H1 (cell line): ENCODE measurements around the gene COL26A1. TPM values are rescaled to one million over a fixed set of nuclear protein-coding genes. Genes with fewer than 3 reads are reported as not detected.

Experiments used
- CTCF ChIA-PET: fragments of 300-600 bp; sonication (Branson Sonifier 250); formaldehyde crosslinking; loops from one replicate; lab custom pipeline; 2021; ENCODE audit not compliant: partially characterized antibody; lab: Charles Lee
- POLR2A ChIA-PET: fragments of 300-600 bp; sonication (Branson Sonifier 250); formaldehyde crosslinking; loops from one replicate; lab custom pipeline; 2021; ENCODE audit warnings: inconsistent platforms; ENCODE audit not compliant: partially characterized antibody; lab: Charles Lee
- DNase-seq, 2 experiments: peaks; one replicate each; pipeline versions ENCODE4 v3.0.0 to v3.0.0-alpha.2; 2010 to 2022; ENCODE audit warnings: low spot score in 2 of 2, low read depth in 1 of 2, mixed read lengths in 1 of 2
- FAIRE-seq: peaks from 2 replicates; lab custom pipeline; 2011; peaks lifted over from hg19 to GRCh38; lab: Jason Lieb, UNC
- H2AFZ ChIP-seq: 2 replicates; pipeline ENCODE4 v1.8.1; 2012; ENCODE audit warnings: low read length, inconsistent platforms
- H2AK5ac ChIP-seq: 2 replicates; pipeline ENCODE4 v1.6.1; 2013; ENCODE audit warnings: low read depth, low read length
- H2BK120ac ChIP-seq: replicated peaks from 2 replicates; pipeline ENCODE3; 2013; ENCODE audit warnings: low read depth, low read length, inconsistent platforms
- H2BK12ac ChIP-seq: 2 replicates; pipeline ENCODE4 v1.6.1; 2013; ENCODE audit warnings: low read depth, low read length
- H2BK15ac ChIP-seq: 2 replicates; pipeline ENCODE4 v1.6.1; 2013; ENCODE audit warnings: low read length
- H2BK20ac ChIP-seq: 2 replicates; pipeline ENCODE4 v1.6.1; 2013; ENCODE audit warnings: low read length
- H2BK5ac ChIP-seq: 2 replicates; pipeline ENCODE4 v1.6.1; 2013; ENCODE audit warnings: low read depth, low read length
- H3K14ac ChIP-seq: 2 replicates; pipeline ENCODE4 v1.6.1; 2013; ENCODE audit warnings: inconsistent platforms; ENCODE audit not compliant: insufficient read length
- H3K18ac ChIP-seq: 2 replicates; pipeline ENCODE4 v1.6.1; 2013; ENCODE audit warnings: low read length; ENCODE audit errors: extremely low read depth
- H3K23ac ChIP-seq: 2 replicates; pipeline ENCODE4 v1.6.1; 2013; ENCODE audit warnings: inconsistent platforms; ENCODE audit not compliant: insufficient read length
- H3K23me2 ChIP-seq: 2 replicates; pipeline ENCODE4 v1.6.1; 2013; ENCODE audit warnings: low read depth, low read length
- H3K27ac ChIP-seq: 2 replicates; pipeline ENCODE4 v1.6.1; 2011; ENCODE audit warnings: low read depth, low read length, inconsistent platforms
- H3K27me3 ChIP-seq, 4 experiments: replicated peaks in 1 of 4; 1 replicate in 1 of 4; 2 replicates in 3 of 4; pipeline versions ENCODE4 v1.6.1 to v1.8.1; 2011 to 2013; ENCODE audit warnings: low read length in 3 of 4, mild to moderate bottlenecking in 3 of 4, inconsistent platforms in 2 of 4, mixed read lengths in 2 of 4, moderate library complexity in 1 of 4; ENCODE audit not compliant: control insufficient read depth in 3 of 4, insufficient read depth in 3 of 4; ENCODE audit errors: extremely low read depth in 1 of 4
- H3K36me3 ChIP-seq, 4 experiments: 2 replicates each; pipeline versions ENCODE4 v1.6.1 to v1.8.1; 2011 to 2013; ENCODE audit warnings: mild to moderate bottlenecking in 4 of 4, low read length in 3 of 4, moderate library complexity in 2 of 4, control low read depth in 1 of 4, inconsistent platforms in 1 of 4; ENCODE audit not compliant: insufficient read depth in 4 of 4, control insufficient read depth in 2 of 4
- H3K4ac ChIP-seq: replicated peaks from 2 replicates; pipeline ENCODE3; 2013; ENCODE audit warnings: low read length, low read depth, mixed read lengths, inconsistent platforms; ENCODE audit not compliant: insufficient read length
- H3K4me1 ChIP-seq, 4 experiments: replicated peaks in 1 of 4; 1 replicate in 1 of 4; 2 replicates in 3 of 4; pipeline versions ENCODE4 v1.6.1 to v1.8.1; 2011 to 2013; ENCODE audit warnings: low read length in 3 of 4, inconsistent platforms in 2 of 4, mixed read lengths in 1 of 4; ENCODE audit not compliant: insufficient read depth in 4 of 4, control insufficient read depth in 3 of 4
- H3K4me2 ChIP-seq, 2 experiments: 2 replicates each; pipeline versions ENCODE4 v1.6.1 to v1.8.1; 2011 to 2013; ENCODE audit warnings: low read depth in 2 of 2, low read length in 2 of 2, control low read depth in 1 of 2, inconsistent platforms in 1 of 2, mild to moderate bottlenecking in 1 of 2; ENCODE audit not compliant: insufficient read depth in 1 of 2
- H3K4me3 ChIP-seq, 4 experiments: fragments of 200-600, 300-600 bp in 1 of 4; sonication (generic), shearing (Covaris generic), sonication (Bioruptor Twin) in 1 of 4; 2 replicates each; pipeline versions ENCODE4 v1.5.1 to v1.8.1; 2011 to 2016; ENCODE audit warnings: low read length in 4 of 4, low read depth in 3 of 4, control low read depth in 2 of 4, inconsistent platforms in 2 of 4, mild to moderate bottlenecking in 2 of 4, mixed read lengths in 1 of 4, moderate library complexity in 1 of 4; ENCODE audit not compliant: insufficient read depth in 2 of 4; ENCODE audit errors: extremely low read depth in 1 of 4
- H3K56ac ChIP-seq: replicated peaks from 2 replicates; pipeline ENCODE3; 2013; ENCODE audit warnings: low read depth, mild to moderate bottlenecking, mixed read lengths, low read length, inconsistent platforms; ENCODE audit not compliant: insufficient read length
- H3K79me1 ChIP-seq: 2 replicates; pipeline ENCODE4 v1.6.1; 2013; ENCODE audit warnings: low read depth, low read length, control low read depth
- H3K79me2 ChIP-seq, 2 experiments: 2 replicates each; pipeline versions ENCODE4 v1.6.1 to v1.8.1; 2012 to 2013; ENCODE audit warnings: low read length in 2 of 2, mild to moderate bottlenecking in 2 of 2, inconsistent platforms in 1 of 2; ENCODE audit not compliant: insufficient read depth in 2 of 2, control insufficient read depth in 1 of 2
- H3K9ac ChIP-seq, 4 experiments: replicated peaks in 1 of 4; 1 replicate in 1 of 4; 2 replicates in 3 of 4; pipeline versions ENCODE4 v1.6.1 to v1.8.1; 2011 to 2013; ENCODE audit warnings: low read depth in 3 of 4, low read length in 3 of 4, control low read depth in 2 of 4, mild to moderate bottlenecking in 2 of 4, moderate library complexity in 2 of 4, inconsistent platforms in 1 of 4; ENCODE audit errors: extremely low read depth in 1 of 4
- H3K9me3 ChIP-seq, 2 experiments: 2 replicates each; pipeline versions ENCODE4 v1.6.1 to v1.8.1; 2012 to 2013; ENCODE audit warnings: mild to moderate bottlenecking in 2 of 2, moderate library complexity in 2 of 2, control low read depth in 1 of 2, inconsistent platforms in 1 of 2, low read depth in 1 of 2, low read length in 1 of 2, mixed read lengths in 1 of 2; ENCODE audit not compliant: insufficient read depth in 2 of 2
- H4K20me1 ChIP-seq, 2 experiments: replicated peaks in 1 of 2; 2 replicates each; pipeline versions ENCODE3 to v1.8.1; 2011 to 2013; ENCODE audit warnings: inconsistent platforms in 2 of 2, low read length in 2 of 2, mild to moderate bottlenecking in 1 of 2; ENCODE audit not compliant: insufficient read depth in 2 of 2, control insufficient read depth in 1 of 2
- H4K5ac ChIP-seq: 2 replicates; pipeline ENCODE4 v1.6.1; 2013; ENCODE audit warnings: low read length, low read depth, mixed read lengths, inconsistent platforms; ENCODE audit not compliant: insufficient read length
- H4K8ac ChIP-seq: 2 replicates; pipeline ENCODE4 v1.8.0; 2013; ENCODE audit warnings: mild to moderate bottlenecking, moderate library complexity, low read length, inconsistent platforms; ENCODE audit not compliant: insufficient read depth; ENCODE audit errors: extremely low read depth
- H4K91ac ChIP-seq: replicated peaks from 2 replicates; pipeline ENCODE3; 2013; ENCODE audit warnings: low read length, mixed read lengths, inconsistent platforms; ENCODE audit not compliant: insufficient read length
- CHD1 ChIP-seq: IDR thresholded peaks from 2 replicates; pipeline ENCODE4 v1.6.1; 2012; ENCODE audit warnings: low read depth, low read length, improper control_type of control experiment
- CTCF ChIP-seq, 3 experiments: IDR thresholded peaks; 1 replicate in 2 of 3; 2 replicates in 1 of 3; pipeline versions ENCODE4 v1.5.1 to v1.6.1; 2011; ENCODE audit warnings: low read length in 3 of 3, mild to moderate bottlenecking in 3 of 3, inconsistent platforms in 2 of 3, low read depth in 1 of 3, moderate library complexity in 1 of 3; ENCODE audit not compliant: insufficient read depth in 1 of 3; ENCODE audit errors: control extremely low read depth in 1 of 3
- E2F6 ChIP-seq: IDR thresholded peaks from 2 replicates; pipeline ENCODE4 v1.6.1; 2012; ENCODE audit warnings: inconsistent platforms
- HDAC6 ChIP-seq: IDR thresholded peaks from one replicate; pipeline ENCODE4 v1.7.1; 2012; ENCODE audit warnings: low read depth, mild to moderate bottlenecking, inconsistent platforms, low read length, moderate library complexity
- MAFK ChIP-seq: IDR thresholded peaks from 2 replicates; pipeline ENCODE4 v1.6.1; 2012; ENCODE audit warnings: low read depth, mild to moderate bottlenecking, improper control_type of control experiment, low read length
- RBBP5 ChIP-seq: IDR thresholded peaks from 2 replicates; pipeline ENCODE4 v1.7.1; 2012; ENCODE audit warnings: low read depth, mild to moderate bottlenecking, inconsistent platforms, low read length, moderate library complexity, borderline replicate concordance
- SIX5 ChIP-seq: IDR thresholded peaks from 2 replicates; pipeline ENCODE4 v1.6.1; 2011; ENCODE audit warnings: mild to moderate bottlenecking, low read depth, low read length
- SUZ12 ChIP-seq: fragments of 200-600 bp; sonication (generic); IDR thresholded peaks from 2 replicates; pipeline ENCODE4 v1.6.1; 2012; ENCODE audit warnings: mild to moderate bottlenecking, inconsistent platforms, low read length, moderate library complexity, mixed read lengths
- TAF1 ChIP-seq: IDR thresholded peaks from 2 replicates; pipeline ENCODE4 v1.6.1; 2011; ENCODE audit warnings: mild to moderate bottlenecking, low read depth, low read length
- TEAD4 ChIP-seq: IDR thresholded peaks from 2 replicates; pipeline ENCODE4 v1.6.1; 2012; ENCODE audit warnings: low read depth, low read length, inconsistent platforms, mixed read lengths
- WGBS, 2 experiments: shearing (Covaris generic) in 1 of 2; methylation state at CpG; one replicate each; pipeline versions ENCODE4 v1.1.6 to v1.1.7; 2013 to 2015; ENCODE audit warnings: low lambda C conversion rate in 2 of 2, mixed read lengths in 2 of 2, inconsistent platforms in 1 of 2, low coverage in 1 of 2, missing lambda C conversion rate in 1 of 2; ENCODE audit not compliant: insufficient replicate concordance in 2 of 2, insufficient coverage in 1 of 2, insufficient read length in 1 of 2; ENCODE audit errors: extremely low coverage in 1 of 2, missing lambda C conversion rate in 1 of 2; 5-methylcytosine and 5-hydroxymethylcytosine counted together
- polyA plus RNA-seq, 7 experiments: library from polyadenylated mRNA; depleted of rRNA in 3 of 7; stranded (reverse) in 5 of 7; unstranded in 2 of 7; fragments of >200 nt in 5 of 7; fragments of 200-250 nt in 2 of 7; gene quantifications; 1 replicate in 5 of 7; 2 replicates in 1 of 7; 4 replicates in 1 of 7; pipeline versions ENCODE4 v1.2.1 to v1.2.3, GENCODE V29; 2011 to 2013; ENCODE audit warnings: missing spikeins in 2 of 7, mixed read lengths in 2 of 7
- total RNA-seq: library from RNA; stranded (reverse); fragmentation: NEBNext Ultra II Directional; extraction: Animal tissue kit (Norgen Biotek cat#: 25700); gene quantifications from 2 replicates; pipeline ENCODE4 v1.2.1, GENCODE V29; 2021

Gene COL26A1
- total and polyA plus RNA-seq, 2 of the 8 experiments (the other 6 are each of a cell fraction or from before 2014, with no cell fraction given): 51.1 to 68.8 TPM

- POLR2A ChIA-PET: interaction anchor here (1.1 to 2.5 kb wide), 2 partner anchors 10 to 32 kb away, joined by 3 to 10 read pairs; no protein-coding TSS in a partner anchor
- H3K9ac ChIP-seq: no peak overlapping the region
- peaks cover 0 to 26% of the 10 kb centered on the region in 2 experiments; a peak in 2 of 4 replicates for H3K79me2 ChIP-seq
- DNase-seq: no peak
- H3K27ac ChIP-seq: no peak overlapping the region
- no peak overlapping the region for H3K4ac ChIP-seq
- no peak overlapping the region for H3K23ac ChIP-seq
- no peak for FAIRE-seq
- H3K36me3 ChIP-seq: peaks cover 0 to 3% (median 0%) of the 10 kb centered on the region in 4 experiments; a peak in 3 of 8 replicates
- H4K91ac ChIP-seq: no peak overlapping the region
- 88% methylated on average over 5 of the region's 5 CpGs; no CpG with 5 or more reads in 1 of the 2 experiments for WGBS, 2 experiments
- H2BK12ac ChIP-seq: no peak overlapping the region
- no peak overlapping the region for H2BK20ac ChIP-seq
- H2AK5ac ChIP-seq: no peak overlapping the region
- no peaks in the 10 kb centered on the region for H3K27me3 ChIP-seq
- no peak overlapping the region for H4K5ac ChIP-seq
- H2AFZ ChIP-seq: no peak overlapping the region
- no peak overlapping the region for H3K4me2 ChIP-seq
- H3K4me1 ChIP-seq: peaks cover 2 to 14% (median 9%) of the 10 kb centered on the region in 4 experiments; a peak in 6 of 7 replicates
- no peak overlapping the region for H2BK15ac ChIP-seq
- H3K56ac ChIP-seq: no peak overlapping the region
- peaks cover 4% of the 10 kb centered on the region for H3K79me1 ChIP-seq
- no peak overlapping the region for H3K14ac ChIP-seq
- CTCF ChIA-PET: interaction anchor here (0.7 to 36.0 kb wide), 3 partner anchors 17 to 127 kb away, joined by 3 to 728 read pairs (median 9); no protein-coding TSS in a partner anchor
- H3K9me3 ChIP-seq: peaks cover 2 to 5% of the 10 kb centered on the region in 2 experiments; a peak in 2 of 4 replicates
- no peak overlapping the region for H2BK120ac ChIP-seq
- no peak overlapping the region for H3K18ac ChIP-seq
- H2BK5ac ChIP-seq: no peak overlapping the region
- no peaks in the 10 kb centered on the region for H3K23me2 ChIP-seq
- no peak overlapping the region for H3K4me3 ChIP-seq
- H4K20me1 ChIP-seq: peaks cover 2 to 3% of the 10 kb centered on the region in 2 experiments
- H4K8ac ChIP-seq: no peak overlapping the region
- TF ChIP-seq MAFK (no peak), RBBP5 (no peak), E2F6 (no peak), HDAC6 (no peak), SIX5 (no peak), SUZ12 (no peak), CTCF (IDR thresholded peaks at IDR 0.05; ENCODE audit: control extremely low read depth in 1 of 3, insufficient read depth in 1 of 3, low read depth in 1 of 3, low read length in 3 of 3) (no peak), TAF1 (no peak), TEAD4 (no peak), CHD1 (no peak)
These were observed 19.0 kb downstream of the COL26A1 start for GRCh38 chr7:101381549-101382111.
